IPS DF 6.9 (cell line): ENCODE data around the gene FBLN2.

ENCODE experiments used
- DNase-seq: peaks from one replicate; pipeline ENCODE4 v3.0.0-alpha.2; 2013; ENCODE audit warnings: low read depth, low spot score
- H3K27ac ChIP-seq: one replicate; pipeline ENCODE4 v1.5.1; 2013; ENCODE audit warnings: low read length, control low read depth
- H3K27me3 ChIP-seq: 2 replicates; pipeline ENCODE4 v1.6.1; 2013; ENCODE audit warnings: mild to moderate bottlenecking, low read length; ENCODE audit not compliant: control insufficient read depth, insufficient read depth
- H3K36me3 ChIP-seq: 2 replicates; pipeline ENCODE4 v1.6.1; 2013; ENCODE audit warnings: low read length; ENCODE audit not compliant: control insufficient read depth, insufficient read depth
- H3K4me1 ChIP-seq: 2 replicates; pipeline ENCODE4 v1.6.1; 2013; ENCODE audit warnings: low read length; ENCODE audit not compliant: control insufficient read depth, insufficient read depth
- H3K4me3 ChIP-seq: 2 replicates; pipeline ENCODE4 v1.5.1; 2013; ENCODE audit warnings: mild to moderate bottlenecking, low read length
- H3K9me3 ChIP-seq: 2 replicates; pipeline ENCODE4 v1.6.1; 2013; ENCODE audit warnings: low read length, inconsistent platforms; ENCODE audit not compliant: control insufficient read depth, insufficient read depth
- WGBS: extraction: QIAGEN DNeasy Blood & Tissue Kit; methylation state at CpG from one replicate; pipeline ENCODE4 v1.1.7; 2013; ENCODE audit warnings: mixed read lengths, missing lambda C conversion rate; ENCODE audit not compliant: insufficient read length, insufficient coverage; 5-methylcytosine and 5-hydroxymethylcytosine counted together

FBLN2 gene

GRCh38 chr3:13533885-13534301 lies 15.0 kb upstream of the FBLN2 start:
- no peak overlapping the region for H3K4me3 ChIP-seq
- no peaks in the 10 kb centered on the region for H3K27me3 ChIP-seq
- H3K36me3 ChIP-seq: no peaks in the 10 kb centered on the region
- H3K9me3 ChIP-seq: no peaks in the 10 kb centered on the region
- H3K27ac ChIP-seq: no peak overlapping the region
- WGBS: no CpG with 5 or more reads among the region's 8 CpGs
- 0 out of 2 replicates have a peak, but pooled peaks cover 1% of the 10 kb centered on the region for H3K4me1 ChIP-seq
- no peak for DNase-seq

GRCh38 chr3:13535526-13535875 lies 13.4 kb upstream of the FBLN2 start:
- no peak overlapping the region for H3K27ac ChIP-seq
- H3K36me3 ChIP-seq: no peaks in the 10 kb centered on the region
- no peaks in the 10 kb centered on the region for H3K27me3 ChIP-seq
- WGBS: no CpG with 5 or more reads among the region's 10 CpGs
- H3K4me1 ChIP-seq: 0 out of 2 replicates have a peak, but pooled peaks cover 1% of the 10 kb centered on the region
- H3K4me3 ChIP-seq: no peak overlapping the region
- no peak for DNase-seq
- no peaks in the 10 kb centered on the region for H3K9me3 ChIP-seq

DNA sequence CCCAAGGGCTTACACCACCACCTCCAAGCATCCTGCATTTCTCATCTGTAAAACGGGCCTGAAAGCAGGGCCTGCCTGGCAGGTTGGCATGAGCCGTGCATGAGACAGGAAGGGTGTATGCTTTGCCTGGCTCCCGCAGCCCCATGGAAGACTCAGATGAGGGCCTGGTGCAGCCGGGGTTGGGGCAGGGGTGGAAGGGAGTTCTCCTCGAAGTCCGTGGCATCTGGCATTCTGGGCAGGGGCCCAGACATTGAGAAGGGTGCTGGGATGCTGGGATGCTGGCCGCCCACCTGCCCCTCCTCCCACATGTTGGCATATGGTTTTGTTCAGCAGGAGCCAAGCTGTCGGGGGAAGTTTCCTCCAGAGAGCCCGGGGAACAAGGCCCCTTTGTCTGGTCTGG lies 13.0 kb upstream of the FBLN2 start:
- H3K9me3 ChIP-seq: no peaks in the 10 kb centered on the region
- H3K4me3 ChIP-seq: no peak overlapping the region
- no peaks in the 10 kb centered on the region for H3K36me3 ChIP-seq
- H3K27ac ChIP-seq: no peak overlapping the region
- no CpG with 5 or more reads among the region's 9 CpGs for WGBS
- H3K4me1 ChIP-seq: 0 out of 2 replicates have a peak, but pooled peaks cover 1% of the 10 kb centered on the region
- no peak for DNase-seq
- H3K27me3 ChIP-seq: no peaks in the 10 kb centered on the region

DNA sequence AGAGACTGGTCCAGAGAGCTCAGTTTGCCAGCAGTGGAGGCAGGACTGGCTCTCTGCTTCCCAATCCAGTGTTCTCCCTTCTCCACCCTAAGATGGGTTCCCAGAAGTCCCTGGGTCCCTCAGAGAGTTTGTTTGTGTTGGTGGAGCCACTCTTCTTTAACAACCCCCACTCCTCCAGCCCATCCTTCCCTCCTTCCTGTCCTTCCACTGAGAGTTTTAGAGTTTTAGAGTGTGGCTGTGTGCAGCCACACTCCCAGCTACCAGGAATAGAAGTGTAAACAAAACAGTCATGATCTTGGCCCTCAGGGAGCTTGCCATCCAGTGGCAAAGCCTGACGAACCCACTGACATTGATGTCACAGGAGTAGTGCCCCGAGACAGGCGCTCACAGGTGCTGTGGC lies 12.5 kb upstream of the FBLN2 start:
- no peak for DNase-seq
- no peaks in the 10 kb centered on the region for H3K27me3 ChIP-seq
- no peaks in the 10 kb centered on the region for H3K36me3 ChIP-seq
- no peaks in the 10 kb centered on the region for H3K9me3 ChIP-seq
- H3K27ac ChIP-seq: no peak overlapping the region
- no CpG with 5 or more reads among the region's 3 CpGs for WGBS
- 0 out of 2 replicates have a peak, but pooled peaks cover 1% of the 10 kb centered on the region for H3K4me1 ChIP-seq
- no peak overlapping the region for H3K4me3 ChIP-seq

DNA sequence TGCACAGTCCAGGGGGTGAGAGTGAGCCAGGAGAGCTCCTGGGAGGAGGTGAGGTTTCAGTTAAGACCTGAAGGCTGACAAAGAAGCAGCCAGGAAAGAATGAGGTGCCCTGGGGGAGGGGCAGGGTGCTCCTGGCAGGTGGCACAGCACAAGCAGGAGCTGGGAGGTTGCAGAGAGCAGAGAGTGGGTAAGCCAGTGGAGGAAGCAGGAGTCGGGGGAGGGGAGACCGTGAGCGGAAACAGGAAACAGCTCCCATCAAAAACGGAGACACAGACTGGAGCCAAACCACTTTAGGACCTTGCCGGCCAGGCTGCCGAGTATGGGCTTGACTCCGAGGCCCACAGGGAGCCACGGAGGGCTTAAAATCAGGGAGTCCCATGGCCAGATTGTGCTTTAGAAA lies 12.1 kb upstream of the FBLN2 start:
- no peaks in the 10 kb centered on the region for H3K36me3 ChIP-seq
- no peak overlapping the region for H3K27ac ChIP-seq
- DNase-seq: no peak
- H3K4me3 ChIP-seq: no peak overlapping the region
- no CpG with 5 or more reads among the region's 8 CpGs for WGBS
- no peaks in the 10 kb centered on the region for H3K9me3 ChIP-seq
- H3K27me3 ChIP-seq: no peaks in the 10 kb centered on the region
- 0 out of 2 replicates have a peak, but pooled peaks cover 1% of the 10 kb centered on the region for H3K4me1 ChIP-seq

GRCh38 chr3:13537244-13537908 lies 11.5 kb upstream of the FBLN2 start:
- no peaks in the 10 kb centered on the region for H3K9me3 ChIP-seq
- no peak overlapping the region for H3K4me3 ChIP-seq
- WGBS: no CpG with 5 or more reads among the region's 6 CpGs
- H3K27me3 ChIP-seq: no peaks in the 10 kb centered on the region
- H3K36me3 ChIP-seq: no peaks in the 10 kb centered on the region
- H3K4me1 ChIP-seq: 0 out of 2 replicates have a peak, but pooled peaks cover 1% of the 10 kb centered on the region
- DNase-seq: no peak
- H3K27ac ChIP-seq: no peak overlapping the region

- no peak overlapping the region for H3K27ac ChIP-seq
- DNase-seq: no peak
- WGBS: no CpG with 5 or more reads among the region's 6 CpGs
- H3K27me3 ChIP-seq: no peaks in the 10 kb centered on the region
- no peaks in the 10 kb centered on the region for H3K36me3 ChIP-seq
- H3K4me1 ChIP-seq: 0 out of 2 replicates have a peak, but pooled peaks cover 1% of the 10 kb centered on the region
- no peaks in the 10 kb centered on the region for H3K9me3 ChIP-seq
- H3K4me3 ChIP-seq: no peak overlapping the region
Measured at GRCh38 chr3:13537909-13538296, 11.0 kb upstream of the FBLN2 start.

DNA sequence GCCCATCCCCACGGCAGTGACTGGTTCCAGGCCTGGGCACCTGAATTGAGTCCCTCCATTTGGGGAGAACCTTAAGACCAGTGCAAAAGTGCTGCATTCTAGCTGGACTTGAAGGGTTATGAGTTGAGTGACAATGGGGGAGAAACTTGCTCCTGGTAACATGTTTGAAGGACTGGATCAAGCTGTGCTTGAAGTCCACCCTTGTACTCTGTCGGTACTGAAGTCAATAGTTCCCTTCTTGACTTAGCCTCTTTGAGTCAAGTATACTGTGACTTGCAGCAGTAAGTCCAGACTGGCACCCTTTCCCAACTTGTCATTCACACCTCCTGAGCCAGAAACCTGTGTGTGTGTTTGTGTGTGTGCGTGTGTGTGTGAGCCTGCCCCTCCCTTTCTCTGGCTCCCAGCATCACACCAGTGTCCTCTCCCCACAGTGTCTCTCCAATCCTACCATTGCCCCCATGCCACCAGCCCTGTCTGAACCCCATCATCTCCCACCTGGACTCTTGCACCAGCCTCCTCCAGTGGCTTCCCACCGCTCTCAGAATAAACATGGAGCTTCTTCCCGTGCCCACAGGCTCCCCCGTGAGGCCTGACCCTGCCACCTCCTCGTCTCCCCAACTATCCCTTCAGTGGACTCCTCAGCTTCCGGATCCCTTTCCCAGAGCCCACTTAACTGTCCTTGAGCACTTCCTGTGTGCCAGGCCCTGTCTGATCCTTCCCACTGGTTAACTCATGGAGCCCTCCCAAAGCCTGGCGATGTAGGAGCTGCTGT lies 10.2 kb upstream of the FBLN2 start:
- Histone ChIP-seq H3K9me3 (no peaks in the 10 kb centered on the region), H3K4me1 (0 out of 2 replicates have a peak, but pooled peaks cover 1% of the 10 kb centered on the region), H3K36me3 (no peaks in the 10 kb centered on the region), H3K27ac (no peak overlapping the region), H3K27me3 (no peaks in the 10 kb centered on the region), H3K4me3 (no peak overlapping the region)
- DNase-seq: no peak
- no CpG with 5 or more reads among the region's 9 CpGs for WGBS

GRCh38 chr3:13539292-13539638 lies 9.7 kb upstream of the FBLN2 start:
- no peaks in the 10 kb centered on the region for H3K9me3 ChIP-seq
- WGBS: no CpG with 5 or more reads among the region's 5 CpGs
- no peak overlapping the region for H3K27ac ChIP-seq
- H3K4me1 ChIP-seq: 0 out of 2 replicates have a peak, but pooled peaks cover 1% of the 10 kb centered on the region
- H3K4me3 ChIP-seq: no peak overlapping the region
- no peaks in the 10 kb centered on the region for H3K27me3 ChIP-seq
- no peaks in the 10 kb centered on the region for H3K36me3 ChIP-seq
- DNase-seq: no peak

- Histone ChIP-seq H3K4me3 (no peak overlapping the region), H3K36me3 (no peaks in the 10 kb centered on the region), H3K9me3 (no peaks in the 10 kb centered on the region), H3K27me3 (no peaks in the 10 kb centered on the region), H3K27ac (no peak overlapping the region), H3K4me1 (0 out of 2 replicates have a peak, but pooled peaks cover 1% of the 10 kb centered on the region)
- no peak for DNase-seq
- no CpG with 5 or more reads among the region's 8 CpGs for WGBS
Measured at GRCh38 chr3:13539671-13540070, 9.3 kb upstream of the FBLN2 start.
